Stimulated activated CD8-positive, alpha-beta memory T cell treated with anti-CD3 and anti-CD28 coated beads, Interleukin-12 subunit alpha, Interleukin-12 subunit beta, amount 100 ng/mL, for 24 hours (primary cell): Measurements from ENCODE around the gene DNASE1L1.

ENCODE experiments used
- DNase-seq: peaks from one replicate; pipeline ENCODE4 v3.0.0-alpha.2; 2020; ENCODE audit errors: extremely low read depth

Gene DNASE1L1

GRCh38 chrX:154367474-154368308 is 41.4 kb downstream of the DNASE1L1 start:
- no peak for DNase-seq

- no peak for DNase-seq
These were observed 42.4 kb downstream of the DNASE1L1 start for GRCh38 chrX:154366666-154367055.

- DNase-seq, result no peak
These were observed 42.9 kb downstream of the DNASE1L1 start for GRCh38 chrX:154365997-154366665.

- no peak for DNase-seq
These were observed 43.9 kb downstream of the DNASE1L1 start for GRCh38 chrX:154365052-154365600.

GRCh38 chrX:154363706-154364439 is 45.2 kb downstream of the DNASE1L1 start:
- DNase-seq, result no peak

GRCh38 chrX:154362085-154362742 is 46.8 kb downstream of the DNASE1L1 start:
- DNase-seq, result no peak

GRCh38 chrX:154360155-154360713 is 48.8 kb downstream of the DNASE1L1 start:
- no peak for DNase-seq

GRCh38 chrX:154359362-154360154 is 49.5 kb downstream of the DNASE1L1 start:
- DNase-seq, result no peak

GRCh38 chrX:154358829-154359228 is 50.2 kb downstream of the DNASE1L1 start:
- DNase-seq, result no peak

GRCh38 chrX:154358011-154358410 is 51.0 kb downstream of the DNASE1L1 start:
- DNase-seq, result no peak

- no peak for DNase-seq
These were observed 51.8 kb downstream of the DNASE1L1 start for GRCh38 chrX:154357205-154357604.

GRCh38 chrX:154356596-154356995 is 52.5 kb downstream of the DNASE1L1 start:
- DNase-seq, result no peak

- no peak for DNase-seq
These were observed 53.3 kb downstream of the DNASE1L1 start for GRCh38 chrX:154355776-154356140.

- no peak for DNase-seq
These were observed 53.8 kb downstream of the DNASE1L1 start for GRCh38 chrX:154355094-154355775.

GRCh38 chrX:154354516-154354915 is 54.5 kb downstream of the DNASE1L1 start:
- no peak for DNase-seq

GRCh38 chrX:154354013-154354412 is 55.0 kb downstream of the DNASE1L1 start:
- DNase-seq, result no peak

GRCh38 chrX:154353172-154353843 is 55.7 kb downstream of the DNASE1L1 start:
- no peak for DNase-seq

- no peak for DNase-seq
These were observed 56.6 kb downstream of the DNASE1L1 start for GRCh38 chrX:154352466-154352865.

GRCh38 chrX:154352012-154352401 is 57.0 kb downstream of the DNASE1L1 start:
- DNase-seq, result no peak
